ENCODE results near the gene ZNF248.

ZNF248 gene

DNA sequence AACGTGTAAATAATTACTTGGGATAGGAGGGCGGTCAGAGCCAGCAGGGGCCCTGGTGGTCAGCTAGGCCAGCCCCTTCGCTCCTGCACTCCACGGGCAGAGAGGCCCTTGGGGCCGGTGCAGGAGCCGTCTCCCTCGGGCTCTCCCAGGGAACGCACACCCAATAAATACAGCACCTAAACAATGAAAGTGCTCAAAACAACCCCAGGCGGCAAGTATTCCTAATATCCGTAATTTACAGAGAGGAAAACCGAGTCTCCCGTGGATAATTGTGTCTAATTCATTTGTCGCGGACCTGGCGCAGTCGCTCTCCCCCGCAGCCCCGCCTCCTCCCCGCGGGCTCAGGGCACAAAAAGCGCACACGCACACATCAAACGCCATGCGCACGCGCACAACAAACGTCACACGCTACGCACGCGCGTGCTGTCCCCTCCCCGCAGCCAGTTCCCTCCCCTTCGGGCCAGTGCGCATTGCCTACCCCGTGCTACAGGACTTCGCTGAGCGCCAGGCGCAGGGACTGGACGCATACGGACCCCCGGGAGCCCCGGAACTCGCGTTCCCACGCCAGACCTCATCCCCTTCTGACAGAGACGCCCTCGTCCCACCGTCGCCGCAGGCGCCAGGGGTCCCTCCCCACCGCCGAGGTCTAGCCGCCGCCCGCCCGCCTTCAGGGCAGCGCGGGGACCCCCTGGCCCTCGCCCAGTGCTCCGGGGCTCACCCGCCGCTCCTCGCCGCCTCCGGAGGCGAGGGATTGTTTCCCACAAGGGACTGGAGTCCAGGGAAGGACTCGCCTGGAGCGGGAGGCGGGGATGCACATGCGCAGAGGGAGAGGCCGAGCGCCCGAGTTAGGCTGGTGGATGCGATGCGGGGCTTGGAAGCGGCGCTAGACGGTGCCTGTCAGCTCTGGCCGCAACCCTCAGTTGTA lies at the start of gene ZNF248:
TSS of gene ZNF248 (minus strand) at position 324 of the 925 bp plus-strand sequence. CDS start 1,300 bp downstream, outside the sequence.
- peaks cover 24% of the 10 kb centered on the region for H3K4me1 Mint-ChIP-seq (ENCODE audit: low read depth)
- H3K27ac Mint-ChIP-seq = peak within 1 kb of the TSS; percentile 97
- H3K36me3 Mint-ChIP-seq (ENCODE audit: low read depth) = peaks cover 27% of the 10 kb centered on the region
- peaks cover 4% of the 10 kb centered on the region for H3K27me3 Mint-ChIP-seq
- no peaks in the 10 kb centered on the region for H3K9me3 Mint-ChIP-seq
- intact Hi-C loops (cut with micrococcal nuclease) = loop anchor here (1.0 to 5.0 kb wide), 4 partner anchors 119 to 500 kb away; partner anchors contain the start of genes ZNF25, ZNF33A and ZNF37A
- H3K4me3 Mint-ChIP-seq = peak within 1 kb of the TSS; percentile 81

- no peak overlapping the region for H3K4me3 Mint-ChIP-seq
- H3K9me3 Mint-ChIP-seq = peaks cover 9% of the 10 kb centered on the region
- H3K27me3 Mint-ChIP-seq = no peaks in the 10 kb centered on the region
- H3K4me1 Mint-ChIP-seq (ENCODE audit: low read depth) = no peaks in the 10 kb centered on the region
- no peaks in the 10 kb centered on the region for H3K36me3 Mint-ChIP-seq (ENCODE audit: low read depth)
- intact Hi-C loops (cut with micrococcal nuclease) = no loop called here
- H3K27ac Mint-ChIP-seq = no peak overlapping the region
Observed at GRCh38 chr10:37906382-37906781, 49.0 kb upstream of the ZNF248 start.

- H3K9me3 Mint-ChIP-seq = peaks cover 69% of the 10 kb centered on the region
- H3K27me3 Mint-ChIP-seq = no peaks in the 10 kb centered on the region
- H3K4me3 Mint-ChIP-seq = no peak overlapping the region
- H3K4me1 Mint-ChIP-seq (ENCODE audit: low read depth) = no peaks in the 10 kb centered on the region
- intact Hi-C loops (cut with micrococcal nuclease) = no loop called here
- no peak overlapping the region for H3K27ac Mint-ChIP-seq
- H3K36me3 Mint-ChIP-seq (ENCODE audit: low read depth) = no peaks in the 10 kb centered on the region
Observed at GRCh38 chr10:37896436-37896835, 39.0 kb upstream of the ZNF248 start.

DNA sequence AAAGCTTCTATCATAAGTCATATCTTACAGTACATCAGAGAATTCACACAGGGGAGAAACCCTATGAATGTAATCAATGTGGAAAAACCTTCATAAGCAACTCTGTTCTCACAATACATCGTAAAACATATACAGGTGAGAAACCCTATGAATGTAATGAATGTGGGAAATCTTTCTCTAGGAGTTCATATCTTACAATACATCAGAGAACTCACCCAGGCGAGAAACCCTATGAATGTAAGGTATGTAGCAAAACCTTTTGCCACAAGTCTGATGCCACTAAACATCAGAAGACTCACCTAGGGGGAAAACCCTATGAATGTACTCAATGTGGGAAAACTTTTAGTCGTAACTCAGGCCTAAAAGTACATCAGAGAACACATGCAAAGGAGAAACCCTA lies 38.3 kb upstream of the ZNF248 start:
- H3K27me3 Mint-ChIP-seq = no peaks in the 10 kb centered on the region
- intact Hi-C loops (cut with micrococcal nuclease) = no loop called here
- no peaks in the 10 kb centered on the region for H3K4me1 Mint-ChIP-seq (ENCODE audit: low read depth)
- H3K9me3 Mint-ChIP-seq = peaks cover 77% of the 10 kb centered on the region
- no peak overlapping the region for H3K4me3 Mint-ChIP-seq
- no peaks in the 10 kb centered on the region for H3K36me3 Mint-ChIP-seq (ENCODE audit: low read depth)
- H3K27ac Mint-ChIP-seq = no peak overlapping the region

DNA sequence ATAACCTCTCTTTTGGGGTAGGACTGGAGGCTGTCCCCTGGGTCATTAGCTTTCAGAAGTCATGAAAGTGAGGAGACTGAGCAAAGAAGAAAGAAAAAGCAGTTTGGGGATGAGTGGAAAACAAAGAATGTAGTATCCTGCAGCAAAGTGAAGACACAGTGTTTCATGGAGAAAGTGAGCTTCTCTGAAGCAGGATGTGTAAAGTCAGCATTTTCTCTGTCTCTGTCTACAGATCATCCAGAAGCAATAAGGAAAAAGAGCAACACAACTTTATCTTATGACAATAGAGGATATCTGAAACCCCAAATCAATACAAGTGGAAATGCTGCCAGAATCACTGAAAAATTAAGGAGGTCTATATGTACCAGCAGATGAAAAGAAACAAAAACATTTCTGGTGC lies 28.4 kb upstream of the ZNF248 start:
- Mint-ChIP-seq H3K4me3 (no peak overlapping the region), H3K27me3 (no peaks in the 10 kb centered on the region), H3K9me3 (peaks cover 67% of the 10 kb centered on the region), H3K36me3 (ENCODE audit: low read depth) (no peaks in the 10 kb centered on the region), H3K27ac (no peak overlapping the region), H3K4me1 (ENCODE audit: low read depth) (no peaks in the 10 kb centered on the region)
- intact Hi-C loops (cut with micrococcal nuclease) = no loop called here

DNA sequence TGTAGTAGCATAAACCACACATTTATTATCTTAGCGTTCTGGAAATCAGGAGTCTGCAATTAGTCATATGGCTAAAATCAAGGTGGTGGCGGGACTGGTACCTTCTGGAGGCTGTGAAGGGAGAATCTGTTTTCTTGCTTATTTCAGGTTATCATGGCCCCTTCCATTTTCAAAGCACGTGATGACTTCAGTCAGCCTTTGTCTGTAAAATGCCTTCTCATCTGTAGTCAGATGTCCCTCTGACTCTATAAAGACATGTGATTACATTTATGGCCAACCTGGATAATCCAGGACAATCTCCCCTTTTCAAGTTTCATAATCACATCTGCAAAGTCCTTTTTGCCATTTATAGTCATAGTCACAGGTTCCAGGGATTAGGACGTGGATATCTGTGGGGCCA lies 15.5 kb upstream of the ZNF248 start:
- intact Hi-C loops (cut with micrococcal nuclease) = no loop called here
- Mint-ChIP-seq H3K27me3 (no peaks in the 10 kb centered on the region), H3K4me1 (ENCODE audit: low read depth) (no peaks in the 10 kb centered on the region), H3K9me3 (peaks cover 19% of the 10 kb centered on the region), H3K4me3 (no peak overlapping the region), H3K36me3 (ENCODE audit: low read depth) (no peaks in the 10 kb centered on the region), H3K27ac (no peak overlapping the region)

GRCh38 chr10:37872283-37872682 lies 14.9 kb upstream of the ZNF248 start:
- H3K4me3 Mint-ChIP-seq = no peak overlapping the region
- H3K9me3 Mint-ChIP-seq = peaks cover 12% of the 10 kb centered on the region
- intact Hi-C loops (cut with micrococcal nuclease) = no loop called here
- no peak overlapping the region for H3K27ac Mint-ChIP-seq
- no peaks in the 10 kb centered on the region for H3K27me3 Mint-ChIP-seq
- H3K36me3 Mint-ChIP-seq (ENCODE audit: low read depth) = no peaks in the 10 kb centered on the region
- H3K4me1 Mint-ChIP-seq (ENCODE audit: low read depth) = no peaks in the 10 kb centered on the region

DNA sequence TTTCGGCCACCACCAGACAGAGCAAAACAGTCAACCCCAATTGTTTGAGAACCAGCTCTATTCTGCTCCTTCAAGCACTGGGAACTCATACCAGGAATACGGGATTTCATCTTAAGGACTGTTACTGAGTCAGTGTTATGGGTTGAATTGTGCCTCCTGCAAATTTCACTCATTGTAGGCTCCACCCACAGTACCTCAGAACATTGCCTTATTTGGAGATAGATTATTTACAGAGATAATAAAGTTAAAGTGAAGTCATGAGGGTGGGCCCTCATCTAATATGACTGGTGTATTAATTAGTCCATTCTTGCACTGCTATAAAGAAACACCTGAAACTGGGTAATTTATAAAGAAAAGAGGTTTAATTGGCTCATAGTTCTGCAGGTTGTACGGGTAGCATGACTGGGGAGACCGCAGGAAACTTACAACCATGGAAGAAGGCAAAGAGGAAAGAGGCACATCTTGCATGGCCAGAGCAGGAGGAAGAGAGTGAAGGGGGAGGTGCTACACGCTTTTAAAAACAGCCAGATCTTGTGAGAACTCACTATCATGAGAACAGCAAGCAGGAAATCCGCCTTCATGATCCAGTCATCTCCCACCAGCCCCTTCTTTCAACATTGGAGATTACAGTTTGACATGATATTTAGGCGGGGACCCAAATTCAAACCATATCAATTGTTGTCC lies 14.3 kb upstream of the ZNF248 start:
- intact Hi-C loops (cut with micrococcal nuclease) = no loop called here
- Mint-ChIP-seq H3K4me1 (ENCODE audit: low read depth) (no peaks in the 10 kb centered on the region), H3K4me3 (no peak overlapping the region), H3K9me3 (peaks cover 10% of the 10 kb centered on the region), H3K27ac (no peak overlapping the region), H3K36me3 (ENCODE audit: low read depth) (no peaks in the 10 kb centered on the region), H3K27me3 (no peaks in the 10 kb centered on the region)

DNA sequence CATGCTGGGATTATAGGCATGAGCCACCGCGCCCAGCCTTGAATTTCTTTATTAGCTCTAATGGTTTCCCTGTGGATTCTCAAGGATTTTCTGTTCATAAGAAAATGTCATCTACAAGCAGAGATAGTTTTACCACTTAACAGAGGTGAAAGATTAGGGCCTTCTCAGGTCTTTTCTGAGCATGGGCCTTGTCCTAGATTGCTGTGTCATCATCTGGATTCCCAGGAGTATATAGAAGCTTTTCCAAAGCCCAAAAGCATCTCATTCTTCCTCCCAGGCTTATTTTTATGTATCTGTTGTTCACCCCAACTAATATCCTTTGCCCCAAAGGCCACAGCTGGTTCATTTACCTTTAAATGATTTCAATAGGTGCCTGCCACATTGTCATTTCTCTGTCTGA lies 13.7 kb upstream of the ZNF248 start:
- intact Hi-C loops (cut with micrococcal nuclease) = no loop called here
- Mint-ChIP-seq H3K4me3 (no peak overlapping the region), H3K9me3 (peaks cover 10% of the 10 kb centered on the region), H3K27ac (no peak overlapping the region), H3K4me1 (ENCODE audit: low read depth) (peaks cover 4% of the 10 kb centered on the region), H3K36me3 (ENCODE audit: low read depth) (no peaks in the 10 kb centered on the region), H3K27me3 (no peaks in the 10 kb centered on the region)

DNA sequence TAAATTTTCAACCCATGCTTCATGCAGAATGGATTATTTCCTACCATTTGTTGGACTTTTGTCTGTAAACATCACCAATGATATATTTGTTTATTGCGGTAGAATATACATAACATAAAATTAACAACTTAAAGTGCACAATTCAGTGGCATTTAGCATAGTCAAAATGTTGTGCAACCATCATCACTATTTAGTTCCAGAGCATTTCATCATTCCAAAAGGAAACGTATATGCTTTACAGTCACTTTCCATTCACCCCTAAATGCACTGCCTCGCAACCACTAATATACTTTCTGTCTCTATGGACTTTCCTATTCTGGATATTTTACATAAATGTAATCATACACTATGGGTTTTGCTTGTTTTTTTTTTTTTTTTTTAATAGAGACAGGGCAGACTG lies 11.4 kb upstream of the ZNF248 start:
- intact Hi-C loops (cut with micrococcal nuclease) = no loop called here
- H3K4me1 Mint-ChIP-seq (ENCODE audit: low read depth) = peaks cover 8% of the 10 kb centered on the region
- no peak overlapping the region for H3K27ac Mint-ChIP-seq
- H3K36me3 Mint-ChIP-seq (ENCODE audit: low read depth) = no peaks in the 10 kb centered on the region
- H3K9me3 Mint-ChIP-seq = peaks cover 10% of the 10 kb centered on the region
- H3K27me3 Mint-ChIP-seq = no peaks in the 10 kb centered on the region
- no peak overlapping the region for H3K4me3 Mint-ChIP-seq

GRCh38 chr10:37865957-37866803 lies 8.8 kb upstream of the ZNF248 start:
- peaks cover 8% of the 10 kb centered on the region for H3K4me1 Mint-ChIP-seq (ENCODE audit: low read depth)
- no peaks in the 10 kb centered on the region for H3K27me3 Mint-ChIP-seq
- no peaks in the 10 kb centered on the region for H3K9me3 Mint-ChIP-seq
- intact Hi-C loops (cut with micrococcal nuclease) = no loop called here
- no peak overlapping the region for H3K4me3 Mint-ChIP-seq
- no peaks in the 10 kb centered on the region for H3K36me3 Mint-ChIP-seq (ENCODE audit: low read depth)
- no peak overlapping the region for H3K27ac Mint-ChIP-seq

GRCh38 chr10:37865264-37865663 lies 7.9 kb upstream of the ZNF248 start:
- Mint-ChIP-seq H3K27me3 (no peaks in the 10 kb centered on the region), H3K4me3 (no peak overlapping the region), H3K36me3 (ENCODE audit: low read depth) (no peaks in the 10 kb centered on the region), H3K4me1 (ENCODE audit: low read depth) (peaks cover 8% of the 10 kb centered on the region), H3K27ac (no peak overlapping the region), H3K9me3 (no peaks in the 10 kb centered on the region)
- intact Hi-C loops (cut with micrococcal nuclease) = no loop called here

- H3K9me3 Mint-ChIP-seq = no peaks in the 10 kb centered on the region
- H3K27ac Mint-ChIP-seq = no peak overlapping the region
- H3K4me1 Mint-ChIP-seq (ENCODE audit: low read depth) = peaks cover 21% of the 10 kb centered on the region
- H3K27me3 Mint-ChIP-seq = peaks cover 4% of the 10 kb centered on the region
- H3K4me3 Mint-ChIP-seq = no peak overlapping the region
- intact Hi-C loops (cut with micrococcal nuclease) = no loop called here
- H3K36me3 Mint-ChIP-seq (ENCODE audit: low read depth) = peaks cover 13% of the 10 kb centered on the region
Observed at GRCh38 chr10:37860494-37861190, 3.2 kb upstream of the ZNF248 start.
